IPS DF 19.7 (cell line): ENCODE results near the gene POLR3K.
"Not testable (repeated sequence)": the region's sequence is repeated elsewhere in the genome, so short reads cannot be mapped to it uniquely, and the experiment has no call there.

Experiments used
- DNase-seq: peaks from one replicate; pipeline ENCODE4 v3.0.0-alpha.2; 2013; ENCODE audit warnings: low read depth, low spot score

The POLR3K gene

GRCh38 chr16:42691-43090 lies 10.7 kb downstream of the POLR3K start:
- DNase-seq = no peak

GRCh38 chr16:42069-42457 lies 11.3 kb downstream of the POLR3K start:
- no peak for DNase-seq

- no peak for DNase-seq
These were observed 11.9 kb downstream of the POLR3K start for GRCh38 chr16:41439-42068.

GRCh38 chr16:38941-39892 lies 14.2 kb downstream of the POLR3K start:
- no peak for DNase-seq

GRCh38 chr16:38206-38605 lies 15.2 kb downstream of the POLR3K start:
- not testable (repeated sequence) for DNase-seq

GRCh38 chr16:37511-37910 lies 15.9 kb downstream of the POLR3K start:
- DNase-seq = no peak

- DNase-seq = no peak
These were observed 16.9 kb downstream of the POLR3K start for GRCh38 chr16:36336-36984.

GRCh38 chr16:35678-36305 lies 17.6 kb downstream of the POLR3K start:
- DNase-seq = no peak

- no peak for DNase-seq
These were observed 18.3 kb downstream of the POLR3K start for GRCh38 chr16:35011-35677.

- no peak for DNase-seq
These were observed 18.8 kb downstream of the POLR3K start for GRCh38 chr16:34648-34987.

- DNase-seq = no peak
These were observed 19.3 kb downstream of the POLR3K start for GRCh38 chr16:33877-34647.

GRCh38 chr16:33154-33876 lies 20.1 kb downstream of the POLR3K start:
- DNase-seq = not testable (repeated sequence)

- DNase-seq = not testable (repeated sequence)
These were observed 22.8 kb downstream of the POLR3K start for GRCh38 chr16:30627-31026.

- not testable (repeated sequence) for DNase-seq
These were observed 27.5 kb downstream of the POLR3K start for GRCh38 chr16:25926-26348.

GRCh38 chr16:24151-24550 lies 29.3 kb downstream of the POLR3K start:
- not testable (repeated sequence) for DNase-seq

- DNase-seq = not testable (repeated sequence)
These were observed 32.5 kb downstream of the POLR3K start for GRCh38 chr16:20886-21285.

- DNase-seq = not testable (repeated sequence)
These were observed 36.2 kb downstream of the POLR3K start for GRCh38 chr16:17062-17765.

GRCh38 chr16:10772-11171 lies 42.6 kb downstream of the POLR3K start:
- DNase-seq = not testable (repeated sequence)

- no peak for DNase-seq
These were observed 43.3 kb downstream of the POLR3K start for GRCh38 chr16:9903-10665.
